ENCODE data around the gene DEGS2.
"Not testable (repeated sequence)": the region's sequence is repeated elsewhere in the genome, so short reads cannot be mapped to it uniquely, and the experiment has no call there.

The DEGS2 gene

GRCh38 chr14:100176811-100177327, 17.4 kb upstream of the DEGS2 start:
- DNase-seq, result no peak

GRCh38 chr14:100173353-100173752, 13.9 kb upstream of the DEGS2 start:
- no peak for DNase-seq

- DNase-seq, result no peak
These were observed 13.4 kb upstream of the DEGS2 start for GRCh38 chr14:100172811-100173210.

- no peak for DNase-seq
These were observed 11.4 kb upstream of the DEGS2 start for GRCh38 chr14:100170880-100171279.

- no peak for DNase-seq
These were observed 9.1 kb upstream of the DEGS2 start for GRCh38 chr14:100168506-100168905.

GRCh38 chr14:100165831-100166440, 6.5 kb upstream of the DEGS2 start:
- DNase-seq, result no peak

- DNase-seq, result no peak
These were observed 5.9 kb upstream of the DEGS2 start for GRCh38 chr14:100165376-100165775.

GRCh38 chr14:100160534-100160916, 1.1 kb upstream of the DEGS2 start:
- DNase-seq, result no peak

- DNase-seq, result no peak
These were observed 554 bp upstream of the DEGS2 start for GRCh38 chr14:100159865-100160533.

GRCh38 chr14:100158566-100159093, 815 bp downstream of the DEGS2 start:
- DNase-seq, result no peak

- DNase-seq, result not testable (repeated sequence)
These were observed 1.8 kb downstream of the DEGS2 start for GRCh38 chr14:100157548-100158232.

GRCh38 chr14:100156776-100157175, 2.7 kb downstream of the DEGS2 start:
- DNase-seq, result no peak

- no peak for DNase-seq
These were observed 3.5 kb downstream of the DEGS2 start for GRCh38 chr14:100155756-100156616.

GRCh38 chr14:100155049-100155621, 4.3 kb downstream of the DEGS2 start:
- DNase-seq, result no peak

- DNase-seq, result no peak
These were observed 5.9 kb downstream of the DEGS2 start for GRCh38 chr14:100153560-100153959.

- DNase-seq, result no peak
These were observed 7.4 kb downstream of the DEGS2 start for GRCh38 chr14:100152091-100152490.

- DNase-seq, result no peak
These were observed 8.4 kb downstream of the DEGS2 start for GRCh38 chr14:100150932-100151587.

GRCh38 chr14:100149851-100150611, 9.4 kb downstream of the DEGS2 start:
- no peak for DNase-seq

GRCh38 chr14:100148837-100149731, 10.4 kb downstream of the DEGS2 start:
- DNase-seq, result no peak
